Loucy (cell line): ENCODE data around the gene GABBR2.

Experiments
- EZH2phosphoT487 ChIP-seq: fragments of 200-600 bp; IDR thresholded peaks from 2 replicates; pipeline ENCODE4 v1.6.1; 2018; ENCODE audit warnings: antibody characterized with exemption, mild to moderate bottlenecking, moderate library complexity, borderline replicate concordance
- TF ChIP-seq, protein P1 (sequence below): fragments of 200-600 bp; sonication (generic); conservative IDR thresholded peaks from 2 replicates; pipeline ENCODE4 v1.5.1; 2014; ENCODE audit warnings: mild to moderate bottlenecking, antibody characterized with exemption, low read length

DNA sequence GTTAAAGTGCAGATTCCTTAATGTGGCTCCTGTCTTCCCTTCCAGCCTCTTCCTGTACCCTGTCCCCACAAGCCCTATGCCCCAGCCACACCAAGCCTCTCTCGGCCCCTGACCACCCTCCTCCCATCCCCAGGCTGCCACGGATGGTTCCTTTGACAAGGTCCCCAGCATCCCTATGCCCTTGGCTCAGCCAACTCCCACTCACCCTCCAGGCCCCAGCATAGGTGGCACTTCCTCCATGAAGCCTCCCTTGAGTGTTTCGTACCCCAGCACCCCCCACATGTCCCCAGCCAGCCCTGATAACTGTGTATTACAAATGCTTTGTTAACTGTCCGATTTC is 337.8 kb downstream of the GABBR2 start:
- TF ChIP-seq, protein P1, sequence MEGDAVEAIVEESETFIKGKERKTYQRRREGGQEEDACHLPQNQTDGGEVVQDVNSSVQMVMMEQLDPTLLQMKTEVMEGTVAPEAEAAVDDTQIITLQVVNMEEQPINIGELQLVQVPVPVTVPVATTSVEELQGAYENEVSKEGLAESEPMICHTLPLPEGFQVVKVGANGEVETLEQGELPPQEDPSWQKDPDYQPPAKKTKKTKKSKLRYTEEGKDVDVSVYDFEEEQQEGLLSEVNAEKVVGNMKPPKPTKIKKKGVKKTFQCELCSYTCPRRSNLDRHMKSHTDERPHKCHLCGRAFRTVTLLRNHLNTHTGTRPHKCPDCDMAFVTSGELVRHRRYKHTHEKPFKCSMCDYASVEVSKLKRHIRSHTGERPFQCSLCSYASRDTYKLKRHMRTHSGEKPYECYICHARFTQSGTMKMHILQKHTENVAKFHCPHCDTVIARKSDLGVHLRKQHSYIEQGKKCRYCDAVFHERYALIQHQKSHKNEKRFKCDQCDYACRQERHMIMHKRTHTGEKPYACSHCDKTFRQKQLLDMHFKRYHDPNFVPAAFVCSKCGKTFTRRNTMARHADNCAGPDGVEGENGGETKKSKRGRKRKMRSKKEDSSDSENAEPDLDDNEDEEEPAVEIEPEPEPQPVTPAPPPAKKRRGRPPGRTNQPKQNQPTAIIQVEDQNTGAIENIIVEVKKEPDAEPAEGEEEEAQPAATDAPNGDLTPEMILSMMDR: no peak
- no peak for TF ChIP-seq EZH2phosphoT487
